BLaER1 (cell line): Measurements from ENCODE around the gene CDS2.
A peak's percentile ranks its signal among the peaks of the same experiment; 100 is the strongest.

Experiments
- H3K27ac ChIP-seq: shearing (Covaris generic); formaldehyde crosslinking; 2 replicates; pipeline ENCODE4 v1.8.1; 2022
- H3K27me3 ChIP-seq: shearing (Covaris generic); formaldehyde crosslinking; 2 replicates; pipeline ENCODE4 v1.8.1; 2022
- H3K36me3 ChIP-seq: shearing (Covaris generic); formaldehyde crosslinking; 2 replicates; pipeline ENCODE4 v1.8.1; 2022
- H3K4me1 ChIP-seq: shearing (Covaris generic); formaldehyde crosslinking; 2 replicates; pipeline ENCODE4 v1.8.1; 2022
- H3K4me2 ChIP-seq: shearing (Covaris generic); formaldehyde crosslinking; 2 replicates; pipeline ENCODE4 v1.8.1; 2022
- H3K4me3 ChIP-seq: shearing (Covaris generic); formaldehyde crosslinking; 2 replicates; pipeline ENCODE4 v1.8.1; 2022
- H3K9ac ChIP-seq: shearing (Covaris generic); formaldehyde crosslinking; 2 replicates; pipeline ENCODE4 v1.8.1; 2022
- H3K9me3 ChIP-seq: shearing (Covaris generic); formaldehyde crosslinking; 2 replicates; pipeline ENCODE4 v1.8.1; 2022
- H4K20me1 ChIP-seq: shearing (Covaris generic); formaldehyde crosslinking; 2 replicates; pipeline ENCODE4 v1.8.1; 2022
- Cebpa-rat ChIP-seq: shearing (Covaris generic); IDR thresholded peaks from 2 replicates; pipeline ENCODE4 v1.8.1; 2022

Gene CDS2

GRCh38 chr20:5160882-5161281, 34.1 kb downstream of the CDS2 start:
- no peak for TF ChIP-seq Cebpa-rat
- H3K27me3 ChIP-seq: no peaks in the 10 kb centered on the region
- H3K9me3 ChIP-seq: peaks cover 35% of the 10 kb centered on the region
- no peaks in the 10 kb centered on the region; the same call in 1 of the 2 replicates for H4K20me1 ChIP-seq
- H3K4me1 ChIP-seq: peaks cover 65% of the 10 kb centered on the region
- no peak overlapping the region for H3K4me3 ChIP-seq
- no peak overlapping the region for H3K9ac ChIP-seq
- H3K4me2 ChIP-seq: no peak overlapping the region
- H3K36me3 ChIP-seq: peaks cover 17% of the 10 kb centered on the region
- H3K27ac ChIP-seq: peak overlapping the region; percentile 15; the same call in 1 of the 2 replicates

- no peaks in the 10 kb centered on the region; the same call in 1 of the 2 replicates for H4K20me1 ChIP-seq
- TF ChIP-seq Cebpa-rat: no peak
- peaks cover 12% of the 10 kb centered on the region for H3K36me3 ChIP-seq
- no peak overlapping the region for H3K4me3 ChIP-seq
- no peak overlapping the region; the same call in 1 of the 2 replicates for H3K4me2 ChIP-seq
- H3K9me3 ChIP-seq: peaks cover 32% of the 10 kb centered on the region
- H3K4me1 ChIP-seq: peaks cover 65% of the 10 kb centered on the region
- no peaks in the 10 kb centered on the region for H3K27me3 ChIP-seq
- no peak overlapping the region for H3K27ac ChIP-seq
- no peak overlapping the region for H3K9ac ChIP-seq
Observed at GRCh38 chr20:5161536-5162164, 34.8 kb downstream of the CDS2 start.

GRCh38 chr20:5164645-5165625, 38.1 kb downstream of the CDS2 start:
- peak overlapping the region; percentile 72 for H3K9ac ChIP-seq

GRCh38 chr20:5168651-5169396, 42.0 kb downstream of the CDS2 start:
- H3K36me3 ChIP-seq: peaks cover 12% of the 10 kb centered on the region
- H3K27me3 ChIP-seq: no peaks in the 10 kb centered on the region
- peak overlapping the region; percentile 71 for H3K9ac ChIP-seq
- H3K4me1 ChIP-seq: peaks cover 100% of the 10 kb centered on the region
- peak overlapping the region; percentile 86 for H3K27ac ChIP-seq
- no peaks in the 10 kb centered on the region for H3K9me3 ChIP-seq
- no peak for TF ChIP-seq Cebpa-rat
- H3K4me2 ChIP-seq: peak overlapping the region; percentile 91
- H4K20me1 ChIP-seq: peaks cover 5% of the 10 kb centered on the region; the same call in 1 of the 2 replicates
- peak overlapping the region; percentile 51 for H3K4me3 ChIP-seq

More at GRCh38 chr20:5164645-5165625, 38.1 kb downstream of the CDS2 start:
- TF ChIP-seq Cebpa-rat: no peak
- H3K27ac ChIP-seq: peak overlapping the region; percentile 86
- H3K27me3 ChIP-seq: no peaks in the 10 kb centered on the region
- H3K4me3 ChIP-seq: peak overlapping the region; percentile 56
- peak overlapping the region; percentile 91 for H3K4me2 ChIP-seq
- peaks cover 93% of the 10 kb centered on the region for H3K4me1 ChIP-seq
- H3K36me3 ChIP-seq: peaks cover 11% of the 10 kb centered on the region; the same call in 1 of the 2 replicates
- H4K20me1 ChIP-seq: no peaks in the 10 kb centered on the region
- H3K9me3 ChIP-seq: peaks cover 24% of the 10 kb centered on the region

- Histone ChIP-seq H3K9me3 (no peaks in the 10 kb centered on the region), H3K4me1 (peaks cover 100% of the 10 kb centered on the region), H3K9ac (peak overlapping the region; percentile 71), H3K4me2 (peak overlapping the region; percentile 91), H3K27ac (peak overlapping the region; percentile 86), H3K36me3 (peaks cover 26% of the 10 kb centered on the region), H4K20me1 (peaks cover 5% of the 10 kb centered on the region; the same call in 1 of the 2 replicates), H3K27me3 (no peaks in the 10 kb centered on the region), H3K4me3 (peak overlapping the region; percentile 51; the same call in 1 of the 2 replicates)
- no peak for TF ChIP-seq Cebpa-rat
Observed at GRCh38 chr20:5170341-5170740, 43.5 kb downstream of the CDS2 start.

- Histone ChIP-seq H3K4me3 (no peak overlapping the region), H3K27ac (peak overlapping the region; percentile 69), H4K20me1 (peaks cover 5% of the 10 kb centered on the region; the same call in 1 of the 2 replicates), H3K4me1 (peaks cover 100% of the 10 kb centered on the region), H3K4me2 (peak overlapping the region; percentile 91), H3K27me3 (no peaks in the 10 kb centered on the region), H3K9ac (peak overlapping the region; percentile 49), H3K9me3 (no peaks in the 10 kb centered on the region), H3K36me3 (peaks cover 34% of the 10 kb centered on the region)
- no peak for TF ChIP-seq Cebpa-rat
Observed at GRCh38 chr20:5171064-5171789, 44.4 kb downstream of the CDS2 start.

- Histone ChIP-seq H3K4me3 (no peak overlapping the region), H3K4me1 (peaks cover 100% of the 10 kb centered on the region), H3K4me2 (peak overlapping the region; percentile 91), H3K27ac (peak overlapping the region; percentile 69), H3K36me3 (peaks cover 40% of the 10 kb centered on the region), H4K20me1 (peaks cover 5% of the 10 kb centered on the region; the same call in 1 of the 2 replicates), H3K9ac (peak overlapping the region; percentile 49; the same call in 1 of the 2 replicates), H3K27me3 (no peaks in the 10 kb centered on the region), H3K9me3 (no peaks in the 10 kb centered on the region)
- TF ChIP-seq Cebpa-rat: no peak
Observed at GRCh38 chr20:5171790-5172164, 45.0 kb downstream of the CDS2 start.

GRCh38 chr20:5172167-5172601, 45.4 kb downstream of the CDS2 start:
- Histone ChIP-seq H3K36me3 (peaks cover 44% of the 10 kb centered on the region), H3K27ac (peak overlapping the region; percentile 69; the same call in 1 of the 2 replicates), H3K9ac (peak overlapping the region; percentile 49; the same call in 1 of the 2 replicates), H3K9me3 (no peaks in the 10 kb centered on the region), H4K20me1 (peaks cover 5% of the 10 kb centered on the region; the same call in 1 of the 2 replicates), H3K27me3 (no peaks in the 10 kb centered on the region), H3K4me3 (no peak overlapping the region), H3K4me2 (peak overlapping the region; percentile 91), H3K4me1 (peaks cover 100% of the 10 kb centered on the region)
- TF ChIP-seq Cebpa-rat: no peak
